OCI-LY7 (cell line): ENCODE data around the gene KLC3.

ENCODE experiments used
- CTCF ChIP-seq: fragments of 200-600 bp; sonication (generic); conservative IDR thresholded peaks from 2 replicates; pipeline ENCODE4 v1.5.1; 2014; ENCODE audit warnings: mild to moderate bottlenecking, antibody characterized with exemption, low read length, moderate library complexity, mixed read lengths
- EZH2phosphoT487 ChIP-seq: fragments of 200-600 bp; sonication (generic); IDR thresholded peaks from 2 replicates; pipeline ENCODE4 v1.6.1; 2018; ENCODE audit warnings: low read depth, borderline replicate concordance, mild to moderate bottlenecking, mixed run types, antibody characterized with exemption, low read length, moderate library complexity, mixed read lengths

DNA sequence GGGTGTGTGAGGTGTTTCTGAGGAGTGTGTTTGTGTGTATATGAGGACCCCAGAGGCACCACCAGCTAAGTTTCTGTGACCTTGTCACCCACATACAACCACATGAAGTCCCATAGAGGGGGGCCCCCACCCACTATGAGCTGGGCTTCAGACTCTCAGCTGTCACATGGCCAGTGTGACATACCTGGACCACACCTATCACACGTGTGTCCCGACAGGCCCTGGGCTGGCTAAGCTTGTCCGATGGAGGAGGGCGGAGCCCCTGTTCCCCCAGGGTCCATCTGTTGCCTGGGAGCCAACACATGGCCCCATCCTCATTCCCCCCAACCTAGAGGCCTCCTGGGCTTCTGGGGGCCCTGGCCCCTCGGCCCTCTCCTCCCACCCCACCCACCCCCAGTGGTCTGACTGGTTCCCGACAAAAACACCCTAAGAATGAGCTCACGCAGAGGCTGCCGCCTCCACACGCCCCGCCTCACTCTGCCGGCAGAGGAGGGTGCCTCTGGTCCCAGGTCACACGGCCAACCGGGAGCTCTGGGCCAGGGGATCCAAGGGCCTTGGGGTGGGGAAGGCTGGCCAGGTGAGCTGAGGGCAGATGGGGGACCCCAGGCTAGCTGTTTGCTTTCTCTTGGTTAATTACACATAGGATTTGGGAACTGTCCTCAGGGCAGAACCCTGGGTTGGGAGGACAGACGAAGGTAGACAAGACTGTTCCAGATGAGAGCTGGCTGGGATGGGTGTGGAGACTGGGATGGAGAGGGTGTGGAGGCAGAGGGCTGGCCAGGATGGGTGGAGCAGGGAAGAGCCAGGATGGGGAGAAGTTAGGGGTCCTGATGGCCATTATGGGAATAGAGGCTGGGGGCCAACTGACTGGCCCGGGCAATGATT, 4.3 kb downstream of the KLC3 start:
- TF ChIP-seq CTCF: no peak
- TF ChIP-seq EZH2phosphoT487: no peak
